Activated naive CD4-positive, alpha-beta T cell treated with anti-CD3 and anti-CD28 coated beads for 36 hours (primary cell): ENCODE measurements around the gene PRPF40B. TPM values are rescaled to one million over a fixed set of nuclear protein-coding genes. Genes with fewer than 3 reads are reported as not detected.

Experiments
- CTCF ChIA-PET: fragments of 350-600 bp; sonication (Branson Sonifier 250); formaldehyde crosslinking; loops from one replicate; lab custom pipeline; 2021; ENCODE audit warnings: antibody characterized with exemption; lab: Charles Lee
- DNase-seq: peaks from one replicate; pipeline ENCODE4 v3.0.0-alpha.2; 2020
- H3K27ac Mint-ChIP-seq: one replicate; pipeline ENCODE4 v1.8.0; 2021; ENCODE audit warnings: mild to moderate bottlenecking, mixed read lengths
- H3K27me3 Mint-ChIP-seq: one replicate; pipeline ENCODE4 v1.8.0; 2021; ENCODE audit warnings: low read depth, mixed read lengths
- H3K36me3 Mint-ChIP-seq: one replicate; pipeline ENCODE4 v1.8.0; 2021; ENCODE audit warnings: low read depth, mixed read lengths
- H3K4me1 Mint-ChIP-seq: one replicate; pipeline ENCODE4 v1.8.0; 2021; ENCODE audit warnings: low read depth, mixed read lengths
- H3K4me3 Mint-ChIP-seq: one replicate; pipeline ENCODE4 v1.8.0; 2021; ENCODE audit warnings: mild to moderate bottlenecking, moderate library complexity, mixed read lengths
- H3K9me3 Mint-ChIP-seq: one replicate; pipeline ENCODE4 v1.8.0; 2021; ENCODE audit warnings: mixed read lengths
- intact Hi-C: fragments of 100-400 bp; cut with micrococcal nuclease; formaldehyde crosslinking; loops from one replicate; pipeline ENCODE4 v1.15.1; 2023
- total RNA-seq, 2 experiments: library from RNA; stranded (reverse); gene quantifications; one replicate each; pipeline ENCODE4 v1.2.3, GENCODE V29; 2021

Gene PRPF40B
- total RNA-seq, 2 experiments from 2014 or later, result 7.2 to 7.7 TPM

GRCh38 chr12:49615725-49616124 is 7.6 kb upstream of the PRPF40B start:
- Mint-ChIP-seq H3K4me3 (no peak overlapping the region), H3K36me3 (no peaks in the 10 kb centered on the region), H3K4me1 (no peaks in the 10 kb centered on the region), H3K27ac (no peak overlapping the region), H3K27me3 (peaks cover 8% of the 10 kb centered on the region), H3K9me3 (no peaks in the 10 kb centered on the region)
- intact Hi-C loops, result no loop called here
- no peak for DNase-seq
- CTCF ChIA-PET, result no interaction called here

DNA sequence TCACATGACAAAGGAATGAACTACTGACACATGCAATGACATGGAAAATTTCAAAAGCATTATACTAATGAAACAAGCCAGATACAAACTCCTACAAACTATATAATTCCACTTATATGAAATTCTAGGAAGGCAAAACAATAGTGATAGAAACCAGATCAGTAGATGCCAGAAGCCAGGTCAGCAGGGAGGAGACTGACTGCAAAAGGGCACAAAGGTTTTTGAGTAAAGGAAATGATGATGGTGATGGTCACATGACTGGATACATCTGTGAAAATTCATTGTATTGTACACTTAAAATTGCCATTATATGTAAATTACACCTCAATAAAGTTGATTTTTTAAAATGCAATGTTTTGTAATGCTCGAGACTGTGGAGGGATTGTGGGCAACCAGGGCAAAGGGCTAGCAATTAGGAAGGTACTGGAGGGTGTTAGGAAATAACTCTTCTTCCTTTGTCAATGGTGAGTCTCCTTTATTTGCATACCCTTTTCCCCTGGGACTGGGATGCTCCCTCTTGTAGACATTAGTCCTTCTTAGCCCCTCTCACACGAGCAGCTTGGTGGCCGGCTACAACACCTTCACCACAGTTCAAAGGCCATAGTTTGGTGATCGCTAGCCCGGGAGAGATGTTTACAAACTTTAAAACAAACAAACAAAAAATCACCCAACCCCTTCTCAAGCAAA is 6.7 kb upstream of the PRPF40B start:
- Mint-ChIP-seq H3K4me3 (no peak overlapping the region), H3K4me1 (peaks cover 7% of the 10 kb centered on the region), H3K9me3 (no peaks in the 10 kb centered on the region), H3K27ac (no peak overlapping the region), H3K36me3 (no peaks in the 10 kb centered on the region), H3K27me3 (peaks cover 12% of the 10 kb centered on the region)
- intact Hi-C loops, result no loop called here
- DNase-seq, result no peak
- CTCF ChIA-PET, result no interaction called here

DNA sequence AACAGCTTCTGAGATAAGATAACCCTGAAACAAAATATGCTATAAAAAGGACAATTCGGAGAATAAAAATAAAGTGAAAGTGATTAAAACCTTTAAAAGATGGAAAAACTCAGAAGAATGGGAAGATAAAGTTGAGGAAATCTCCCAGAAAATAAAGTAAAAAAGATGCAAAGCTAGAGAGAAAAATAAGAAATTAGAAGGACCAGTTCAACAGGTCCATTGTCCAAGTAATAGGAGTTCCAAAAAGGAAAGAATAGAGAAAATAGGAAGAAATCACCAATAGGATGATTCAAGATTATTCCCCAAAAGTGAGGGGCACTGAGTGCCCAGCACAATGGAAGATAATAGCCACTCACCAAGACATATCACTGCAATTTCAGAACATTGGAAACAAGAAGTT is 4.8 kb upstream of the PRPF40B start:
- no peaks in the 10 kb centered on the region for H3K36me3 Mint-ChIP-seq
- H3K4me3 Mint-ChIP-seq, result no peak overlapping the region
- intact Hi-C loops, result no loop called here
- CTCF ChIA-PET, result interaction anchor here (0.9 to 1.4 kb wide), 3 partner anchors 38 to 260 kb away, joined by 3 to 5 read pairs (median 5); no protein-coding TSS in a partner anchor
- H3K27me3 Mint-ChIP-seq, result peaks cover 10% of the 10 kb centered on the region
- H3K27ac Mint-ChIP-seq, result no peak overlapping the region
- no peak for DNase-seq
- peaks cover 14% of the 10 kb centered on the region for H3K4me1 Mint-ChIP-seq
- H3K9me3 Mint-ChIP-seq, result no peaks in the 10 kb centered on the region

- Mint-ChIP-seq H3K4me3 (no peak overlapping the region), H3K27me3 (peaks cover 14% of the 10 kb centered on the region), H3K9me3 (no peaks in the 10 kb centered on the region), H3K27ac (no peak overlapping the region), H3K4me1 (peaks cover 18% of the 10 kb centered on the region), H3K36me3 (no peaks in the 10 kb centered on the region)
- CTCF ChIA-PET, result interaction anchor here (0.6 to 1.1 kb wide), 4 partner anchors 10 to 261 kb away, joined by 3 to 7 read pairs (median 4); no protein-coding TSS in a partner anchor
- DNase-seq, result no peak
- intact Hi-C loops, result no loop called here
Observed at GRCh38 chr12:49619286-49619685, 4.1 kb upstream of the PRPF40B start.

DNA sequence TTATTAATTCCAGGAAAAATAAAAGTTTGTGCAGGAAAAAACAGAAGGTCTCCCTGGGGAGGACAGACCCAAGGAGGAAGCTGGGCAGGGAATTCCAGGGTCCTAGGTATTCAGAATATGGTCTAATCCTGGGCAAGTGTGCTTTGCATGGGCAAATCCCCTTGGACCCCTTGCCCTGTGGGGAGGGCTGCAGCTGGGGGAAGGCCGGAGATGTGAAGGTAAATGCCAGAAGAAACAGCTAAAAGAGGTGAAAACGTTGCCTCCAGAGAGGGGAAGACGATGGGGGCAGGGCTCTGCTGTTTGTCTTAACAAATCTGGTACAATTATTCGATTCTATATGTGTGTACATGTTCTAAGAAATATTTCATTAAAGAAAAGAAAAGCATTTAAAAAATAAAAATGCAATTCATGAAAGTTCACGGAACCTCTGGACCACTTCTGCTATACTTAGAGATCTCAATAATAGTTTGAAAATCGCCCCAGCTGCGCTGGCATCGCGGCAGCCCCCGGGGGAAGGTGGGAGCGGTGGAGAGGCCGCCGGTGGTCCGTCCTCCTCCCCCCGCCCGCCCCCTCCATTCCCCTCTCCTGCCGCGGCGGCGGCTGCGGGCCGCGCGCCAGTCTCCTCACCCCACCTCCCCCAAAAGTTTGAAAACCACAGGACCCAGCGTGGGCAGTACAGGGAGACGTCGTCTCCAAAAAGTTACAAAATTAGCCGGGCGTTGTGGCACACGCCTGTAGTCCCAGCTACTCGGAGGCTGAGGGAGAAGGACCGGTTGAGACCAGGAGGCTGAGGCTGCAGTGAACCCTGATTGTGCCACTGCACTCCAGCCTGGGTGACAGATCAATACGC is 1.5 kb upstream of the PRPF40B start:
- Mint-ChIP-seq H3K9me3 (no peaks in the 10 kb centered on the region), H3K36me3 (no peaks in the 10 kb centered on the region), H3K27me3 (peaks cover 12% of the 10 kb centered on the region), H3K27ac (no peak overlapping the region), H3K4me1 (peaks cover 20% of the 10 kb centered on the region), H3K4me3 (peak overlapping the region; percentile 79)
- intact Hi-C loops, result loop anchor here (1.0 to 5.0 kb wide), 7 partner anchors 40 to 357 kb away; partner anchors contain the start of genes MCRS1, NCKAP5L, SPATS2 and TUBA1C
- no peak for DNase-seq
- CTCF ChIA-PET, result interaction anchor here (0.6 to 7.3 kb wide), 9 partner anchors 14 to 263 kb away, joined by 3 to 44 read pairs (median 4); partner anchors contain the start of gene TMBIM6

- Mint-ChIP-seq H3K9me3 (no peaks in the 10 kb centered on the region), H3K4me1 (peaks cover 20% of the 10 kb centered on the region), H3K4me3 (peak overlapping the region; percentile 79), H3K27me3 (peaks cover 12% of the 10 kb centered on the region), H3K27ac (peak overlapping the region; percentile 76), H3K36me3 (no peaks in the 10 kb centered on the region)
- intact Hi-C loops, result loop anchor here (1.0 to 5.0 kb wide), 10 partner anchors 40 to 358 kb away; partner anchors contain the start of genes BCDIN3D, MCRS1, NCKAP5L and SPATS2
- DNase-seq, result peak; percentile 78
- CTCF ChIA-PET, result interaction anchor here (0.5 to 7.3 kb wide), 15 partner anchors 15 to 264 kb away, joined by 3 to 44 read pairs (median 4); partner anchors contain the start of genes FMNL3 and TMBIM6
Observed at GRCh38 chr12:49622501-49623141, 740 bp upstream of the PRPF40B start.

DNA sequence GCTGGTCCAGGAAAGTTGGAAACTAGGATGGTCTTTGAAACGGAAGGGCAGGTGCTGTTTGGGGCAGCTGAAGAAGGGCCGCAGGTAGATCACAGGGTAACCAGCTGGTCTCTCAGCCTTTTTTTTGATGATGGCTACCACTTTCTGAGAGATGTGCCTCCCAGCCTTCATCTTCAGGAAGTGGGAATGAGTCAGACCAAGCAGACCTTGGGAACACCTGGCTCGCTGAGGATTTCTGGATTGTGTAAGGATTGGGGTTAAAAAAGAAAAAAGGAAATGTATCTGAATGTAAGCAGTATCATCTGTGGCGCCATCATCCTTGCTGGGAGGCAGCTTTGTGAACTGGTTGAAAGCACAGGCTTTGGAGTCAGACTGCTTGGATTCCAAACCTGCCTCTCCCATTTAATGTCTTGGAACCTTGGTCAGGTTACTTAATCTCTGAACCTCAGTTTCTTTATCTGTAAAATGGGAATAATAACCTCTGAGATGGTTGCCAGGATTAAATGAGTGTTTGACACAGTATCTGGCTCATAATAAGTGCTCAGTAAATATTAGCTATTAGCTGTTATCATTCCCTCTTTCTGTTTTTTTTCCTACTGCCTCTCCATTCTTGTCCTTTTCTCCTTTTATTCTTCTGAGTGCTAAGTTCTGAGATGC is 1.7 kb downstream of the PRPF40B start:
- Mint-ChIP-seq H3K27me3 (peaks cover 8% of the 10 kb centered on the region), H3K4me1 (peaks cover 20% of the 10 kb centered on the region), H3K9me3 (no peaks in the 10 kb centered on the region), H3K27ac (no peak overlapping the region), H3K4me3 (no peak overlapping the region), H3K36me3 (no peaks in the 10 kb centered on the region)
- intact Hi-C loops, result loop anchor here (5.0 kb wide), 1 partner anchor 43 kb away; no protein-coding TSS in a partner anchor
- DNase-seq, result no peak
- CTCF ChIA-PET, result interaction anchor here (1.1 to 7.3 kb wide), 6 partner anchors 12 to 266 kb away, joined by 3 to 44 read pairs (median 8); no protein-coding TSS in a partner anchor

GRCh38 chr12:49626169-49626835 is 2.9 kb downstream of the PRPF40B start:
- Mint-ChIP-seq H3K4me3 (no peak overlapping the region), H3K27ac (no peak overlapping the region), H3K9me3 (no peaks in the 10 kb centered on the region), H3K27me3 (peaks cover 5% of the 10 kb centered on the region), H3K4me1 (peaks cover 16% of the 10 kb centered on the region), H3K36me3 (no peaks in the 10 kb centered on the region)
- intact Hi-C loops, result loop anchor here (1.0 kb wide), 1 partner anchor 81 kb away; the partner anchor contains the start of gene FMNL3
- peak; percentile 47 for DNase-seq
- CTCF ChIA-PET, result interaction anchor here (0.6 to 7.3 kb wide), 5 partner anchors 11 to 271 kb away, joined by 3 to 44 read pairs (median 3); no protein-coding TSS in a partner anchor

GRCh38 chr12:49626836-49627235 is 3.5 kb downstream of the PRPF40B start:
- Mint-ChIP-seq H3K4me1 (peaks cover 11% of the 10 kb centered on the region), H3K36me3 (no peaks in the 10 kb centered on the region), H3K27ac (no peak overlapping the region), H3K9me3 (no peaks in the 10 kb centered on the region), H3K4me3 (no peak overlapping the region), H3K27me3 (peaks cover 4% of the 10 kb centered on the region)
- intact Hi-C loops, result loop anchor here (1.0 kb wide), 1 partner anchor 80 kb away; the partner anchor contains the start of gene FMNL3
- DNase-seq, result no peak
- CTCF ChIA-PET, result interaction anchor here (0.8 to 7.3 kb wide), 3 partner anchors 11 to 151 kb away, joined by 3 to 44 read pairs (median 5); no protein-coding TSS in a partner anchor

GRCh38 chr12:49627752-49628360 is 4.5 kb downstream of the PRPF40B start:
- Mint-ChIP-seq H3K4me3 (no peak overlapping the region), H3K4me1 (peaks cover 6% of the 10 kb centered on the region), H3K36me3 (no peaks in the 10 kb centered on the region), H3K9me3 (no peaks in the 10 kb centered on the region), H3K27me3 (peaks cover 4% of the 10 kb centered on the region), H3K27ac (no peak overlapping the region)
- intact Hi-C loops, result no loop called here
- CTCF ChIA-PET, result interaction anchor here (0.6 to 7.3 kb wide), 7 partner anchors 10 to 255 kb away, joined by 3 to 44 read pairs (median 3); partner anchors contain the start of gene TMBIM6
- DNase-seq, result no peak
